Endothelial cell of umbilical vein (primary cell): ENCODE measurements around the gene ERGIC1.

Experiments used
- EZH2 ChIP-seq: IDR thresholded peaks from 2 replicates; pipeline ENCODE4 v1.6.1; 2012; ENCODE audit warnings: borderline replicate concordance, low read depth, mild to moderate bottlenecking, moderate library complexity, low read length, inconsistent platforms; ENCODE audit not compliant: severe bottlenecking
- GATA2 ChIP-seq: IDR thresholded peaks from 2 replicates; pipeline ENCODE4 v1.7.0; 2011; ENCODE audit warnings: low read depth, mild to moderate bottlenecking, moderate library complexity, mixed read lengths, low read length; ENCODE audit not compliant: insufficient read length, insufficient read depth
- JUN ChIP-seq: IDR thresholded peaks from 2 replicates; pipeline ENCODE4 v1.6.1; 2011; ENCODE audit warnings: borderline replicate concordance, low read depth; ENCODE audit not compliant: insufficient read length, insufficient read depth
- POLR2A ChIP-seq: IDR thresholded peaks from 2 replicates; pipeline ENCODE4 v1.6.1; 2012; ENCODE audit warnings: low read depth, mild to moderate bottlenecking, control low read depth, low read length
- POLR2AphosphoS5 ChIP-seq: IDR thresholded peaks from 2 replicates; pipeline ENCODE4 v1.6.1; 2012; ENCODE audit warnings: low read depth, mild to moderate bottlenecking, control low read depth, low read length, moderate library complexity; ENCODE audit not compliant: insufficient read depth
- TF ChIP-seq, protein P1 (sequence below), 2 donors: IDR thresholded peaks; 1 replicate in 1 of 2; 2 replicates in 1 of 2; pipeline ENCODE4 v1.5.1; 2011; ENCODE audit warnings: low read length in 2 of 2, mild to moderate bottlenecking in 2 of 2, moderate library complexity in 2 of 2, control low read depth in 1 of 2, inconsistent platforms in 1 of 2, low read depth in 1 of 2; ENCODE audit not compliant: insufficient read depth in 1 of 2; ENCODE audit errors: extremely low read depth in 1 of 2
- TF ChIP-seq, protein P2 (sequence below): IDR thresholded peaks from 2 replicates; pipeline ENCODE4 v1.6.1; 2011; ENCODE audit not compliant: insufficient read depth, insufficient read length

DNA sequence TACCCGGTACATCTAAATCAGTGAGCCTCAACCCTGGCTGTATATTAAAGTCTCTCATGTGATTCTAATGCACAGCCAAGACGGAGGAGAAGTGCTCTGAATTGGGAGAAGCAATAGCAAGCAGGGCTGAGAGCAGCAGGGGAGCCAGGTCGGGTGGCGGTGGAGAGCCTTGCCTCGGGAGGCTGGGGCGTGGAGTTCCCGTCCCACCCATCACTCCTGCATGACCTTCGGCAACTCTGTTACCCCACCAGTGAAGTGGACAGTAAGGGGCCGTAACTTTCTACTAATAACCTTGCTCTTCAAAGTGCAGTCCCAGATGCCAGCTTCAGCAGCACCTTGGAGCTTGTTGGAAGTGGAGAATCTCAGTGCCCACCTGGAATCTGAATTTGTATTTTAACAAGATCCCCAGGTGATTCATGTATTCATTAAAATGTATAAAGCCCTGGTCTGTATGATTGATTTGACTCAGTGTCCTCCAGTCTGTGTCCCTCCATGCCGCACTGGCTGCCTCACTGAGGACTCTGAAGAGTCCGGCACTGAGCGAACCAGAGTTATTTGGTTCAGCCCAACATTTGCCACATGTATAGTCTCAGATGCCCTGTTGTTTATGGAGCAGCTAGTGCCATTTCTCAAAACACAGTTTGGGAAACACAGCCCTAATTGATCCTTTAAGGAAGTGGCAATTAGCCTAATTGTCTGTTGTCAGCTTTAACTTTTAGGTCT, 6.5 kb downstream of the ERGIC1 start:
- TF ChIP-seq, protein P1, sequence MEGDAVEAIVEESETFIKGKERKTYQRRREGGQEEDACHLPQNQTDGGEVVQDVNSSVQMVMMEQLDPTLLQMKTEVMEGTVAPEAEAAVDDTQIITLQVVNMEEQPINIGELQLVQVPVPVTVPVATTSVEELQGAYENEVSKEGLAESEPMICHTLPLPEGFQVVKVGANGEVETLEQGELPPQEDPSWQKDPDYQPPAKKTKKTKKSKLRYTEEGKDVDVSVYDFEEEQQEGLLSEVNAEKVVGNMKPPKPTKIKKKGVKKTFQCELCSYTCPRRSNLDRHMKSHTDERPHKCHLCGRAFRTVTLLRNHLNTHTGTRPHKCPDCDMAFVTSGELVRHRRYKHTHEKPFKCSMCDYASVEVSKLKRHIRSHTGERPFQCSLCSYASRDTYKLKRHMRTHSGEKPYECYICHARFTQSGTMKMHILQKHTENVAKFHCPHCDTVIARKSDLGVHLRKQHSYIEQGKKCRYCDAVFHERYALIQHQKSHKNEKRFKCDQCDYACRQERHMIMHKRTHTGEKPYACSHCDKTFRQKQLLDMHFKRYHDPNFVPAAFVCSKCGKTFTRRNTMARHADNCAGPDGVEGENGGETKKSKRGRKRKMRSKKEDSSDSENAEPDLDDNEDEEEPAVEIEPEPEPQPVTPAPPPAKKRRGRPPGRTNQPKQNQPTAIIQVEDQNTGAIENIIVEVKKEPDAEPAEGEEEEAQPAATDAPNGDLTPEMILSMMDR (IDR thresholded peaks at IDR 0.05; ENCODE audit: extremely low read depth in 1 of 2, insufficient read depth in 1 of 2, low read depth in 1 of 2, low read length in 2 of 2) = no peak
- TF ChIP-seq EZH2 (no peak), POLR2A (no peak), JUN (no peak), POLR2AphosphoS5 (no peak), GATA2 (no peak)
- TF ChIP-seq, protein P2, sequence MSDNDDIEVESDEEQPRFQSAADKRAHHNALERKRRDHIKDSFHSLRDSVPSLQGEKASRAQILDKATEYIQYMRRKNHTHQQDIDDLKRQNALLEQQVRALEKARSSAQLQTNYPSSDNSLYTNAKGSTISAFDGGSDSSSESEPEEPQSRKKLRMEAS = no peak
